Measurements from ENCODE around the gene ITGBL1. TPM values are rescaled to one million over a fixed set of nuclear protein-coding genes. Genes with fewer than 3 reads are reported as not detected.
A peak's percentile ranks its signal among the peaks of the same experiment; 100 is the strongest.

Gene ITGBL1
- total and polyA plus RNA-seq, 2 donors (not counting 3 experiments of a cell fraction or from before 2014, with no cell fraction given): 4.6 to 8.8 TPM

DNA sequence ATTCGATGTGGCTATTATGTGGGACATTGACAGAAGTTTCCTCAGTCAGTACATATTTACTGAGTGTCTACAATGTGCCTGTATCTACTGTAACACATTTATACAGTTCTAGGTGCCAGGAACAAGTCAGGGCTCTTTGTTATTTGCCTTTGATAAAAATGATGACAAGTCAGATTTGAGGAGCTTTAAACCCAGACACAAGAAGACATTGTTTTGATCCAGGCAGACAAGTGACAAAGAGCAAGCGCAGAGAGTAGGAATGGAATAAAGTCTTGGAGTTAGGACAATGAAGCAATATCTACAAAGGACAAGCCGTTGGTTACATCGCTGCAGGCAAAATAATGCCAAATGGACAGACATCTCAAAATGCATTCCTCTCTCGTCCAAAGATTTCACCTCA, 70.1 kb downstream of the ITGBL1 start:
- Histone ChIP-seq H2AFZ (ENCODE audit: low read depth, low read length) (no peak overlapping the region), H3K4me2 (ENCODE audit: insufficient read depth, low read length) (no peak overlapping the region), H3K27ac (ENCODE audit: insufficient read depth, low read depth, low read length) (no peak overlapping the region), H3K36me3 (ENCODE audit: control insufficient read depth in 2 of 2, extremely low read depth in 1 of 2, insufficient read depth in 2 of 2, low read length in 2 of 2) (no peaks in the 10 kb centered on the region), H3K9ac (replicated peaks; ENCODE audit: extremely low read depth, insufficient read depth, low read length) (no peak overlapping the region), H3K9me1 (replicated peaks; ENCODE audit: control insufficient read depth, extremely low read depth, insufficient read depth, low read length) (no peaks in the 10 kb centered on the region), H3K79me2 (ENCODE audit: control insufficient read depth, insufficient read depth, low read length) (no peaks in the 10 kb centered on the region), H3K9me3 (replicated peaks; ENCODE audit: control insufficient read depth, insufficient read depth, low read length) (no peaks in the 10 kb centered on the region), H3K4me3 (replicated peaks in 1 of 3; ENCODE audit: insufficient read depth in 1 of 3, low read depth in 1 of 3, low read length in 3 of 3) (no peak overlapping the region), H4K20me1 (replicated peaks; ENCODE audit: control insufficient read depth, extremely low read depth, insufficient read depth, low read length) (no peaks in the 10 kb centered on the region), H3K27me3 (ENCODE audit: control insufficient read depth in 2 of 2, insufficient read depth in 2 of 2, low read length in 2 of 2) (no peaks in the 10 kb centered on the region), H3K4me1 (ENCODE audit: control insufficient read depth, extremely low read depth, insufficient read depth, low read length) (peaks cover 29% of the 10 kb centered on the region)
- dilution Hi-C loops (cut with MboI; ENCODE audit: extremely low pct_ligation_motif_present, low sequenced_read_pairs) (loop anchor here (25.0 kb wide), 1 partner anchor 240 kb away; no protein-coding TSS in a partner anchor), intact Hi-C loops (cut with micrococcal nuclease) (loop anchor here (2.0 to 5.0 kb wide), 2 partner anchors 100 to 138 kb away; no protein-coding TSS in a partner anchor)
- ChIA-PET CTCF (interaction anchor here (1.0 to 1.5 kb wide), 3 partner anchors 8 to 377 kb away, joined by 4 to 8 read pairs (median 6); no protein-coding TSS in a partner anchor), POLR2A (no interaction called here)
- BruUV-seq (replicated peaks): no TSS peak
- FAIRE-seq (no peak), DNase-seq (ENCODE audit: low read depth, low spot score) (no peak)
- TF ChIP-seq, protein P1, sequence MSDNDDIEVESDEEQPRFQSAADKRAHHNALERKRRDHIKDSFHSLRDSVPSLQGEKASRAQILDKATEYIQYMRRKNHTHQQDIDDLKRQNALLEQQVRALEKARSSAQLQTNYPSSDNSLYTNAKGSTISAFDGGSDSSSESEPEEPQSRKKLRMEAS (IDR thresholded peaks at IDR 0.05; ENCODE audit: insufficient read depth, insufficient read length): no peak
- no peak for TF ChIP-seq FOS (IDR thresholded peaks at IDR 0.05; ENCODE audit: borderline replicate concordance, insufficient read depth, low read length)
- TF ChIP-seq MYC (IDR thresholded peaks at IDR 0.05; ENCODE audit: low read depth, low read length): no peak

DNA sequence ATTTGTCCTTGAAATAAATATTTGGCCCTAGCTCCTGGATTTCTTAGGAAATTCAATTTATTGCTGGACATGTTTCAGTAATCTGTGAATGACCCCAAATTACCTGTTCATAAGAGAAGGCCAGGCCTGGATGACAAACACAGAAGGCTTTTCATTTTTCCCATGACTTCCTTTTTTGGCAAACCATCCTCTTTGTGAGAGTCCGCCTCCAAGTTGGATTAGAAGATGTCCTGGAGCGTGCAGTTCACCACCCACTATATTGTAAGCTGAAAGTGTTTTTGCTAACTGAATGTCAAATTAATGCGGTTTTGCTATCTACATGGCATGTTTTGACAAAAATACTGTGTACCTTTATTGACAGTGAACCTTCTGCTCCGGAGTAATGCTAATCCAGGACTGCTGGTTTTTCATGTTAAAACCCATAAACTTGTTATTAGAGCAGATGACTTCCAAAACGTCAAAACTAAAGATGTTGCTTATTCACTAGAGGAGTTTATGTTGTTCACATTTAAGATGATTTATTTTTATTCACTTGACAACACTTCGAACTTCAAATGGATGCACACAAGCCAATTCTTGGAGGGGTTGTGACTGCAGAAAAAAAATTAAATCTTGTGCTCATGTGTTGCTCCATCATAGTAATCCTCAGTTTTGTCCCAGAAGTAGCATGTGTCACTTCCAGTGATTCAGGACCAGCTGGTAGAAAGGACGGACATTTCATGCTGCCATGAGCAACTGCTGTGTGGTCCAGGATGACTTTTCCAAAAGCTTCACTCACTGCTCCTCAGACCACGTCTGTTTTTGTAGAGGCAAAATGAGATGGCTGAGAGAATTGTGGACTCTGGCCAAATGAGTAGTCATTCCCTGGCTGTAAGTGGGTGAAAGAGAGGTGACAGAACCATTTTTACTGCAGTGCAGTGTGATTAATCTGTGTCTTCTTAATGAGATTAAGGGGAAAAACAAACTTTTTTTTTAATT, 71.0 kb downstream of the ITGBL1 start:
- Histone ChIP-seq H3K27ac (ENCODE audit: insufficient read depth, low read depth, low read length) (no peak overlapping the region), H3K4me3 (replicated peaks in 1 of 3; ENCODE audit: insufficient read depth in 1 of 3, low read depth in 1 of 3, low read length in 3 of 3) (no peak overlapping the region), H3K27me3 (ENCODE audit: control insufficient read depth in 2 of 2, insufficient read depth in 2 of 2, low read length in 2 of 2) (no peaks in the 10 kb centered on the region), H2AFZ (ENCODE audit: low read depth, low read length) (peak overlapping the region; percentile 6), H3K9me3 (replicated peaks; ENCODE audit: control insufficient read depth, insufficient read depth, low read length) (no peaks in the 10 kb centered on the region), H3K4me1 (ENCODE audit: control insufficient read depth, extremely low read depth, insufficient read depth, low read length) (peaks cover 29% of the 10 kb centered on the region), H3K79me2 (ENCODE audit: control insufficient read depth, insufficient read depth, low read length) (no peaks in the 10 kb centered on the region), H3K36me3 (ENCODE audit: control insufficient read depth in 2 of 2, extremely low read depth in 1 of 2, insufficient read depth in 2 of 2, low read length in 2 of 2) (no peaks in the 10 kb centered on the region), H4K20me1 (replicated peaks; ENCODE audit: control insufficient read depth, extremely low read depth, insufficient read depth, low read length) (no peaks in the 10 kb centered on the region), H3K9me1 (replicated peaks; ENCODE audit: control insufficient read depth, extremely low read depth, insufficient read depth, low read length) (no peaks in the 10 kb centered on the region), H3K9ac (replicated peaks; ENCODE audit: extremely low read depth, insufficient read depth, low read length) (no peak overlapping the region), H3K4me2 (ENCODE audit: insufficient read depth, low read length) (no peak overlapping the region)
- BruUV-seq (replicated peaks): no TSS peak
- CTCF ChIA-PET: interaction anchor here (0.7 to 1.5 kb wide), 4 partner anchors 9 to 378 kb away, joined by 3 to 8 read pairs (median 5); no protein-coding TSS in a partner anchor
- FAIRE-seq: peak; percentile 76
- peak; percentile 56 for TF ChIP-seq FOS (IDR thresholded peaks at IDR 0.05; ENCODE audit: borderline replicate concordance, insufficient read depth, low read length)
- no peak for TF ChIP-seq GATA2 (IDR thresholded peaks at IDR 0.05; ENCODE audit: insufficient read depth, insufficient read length, low read depth, low read length)
- TF ChIP-seq JUN (IDR thresholded peaks at IDR 0.05; ENCODE audit: borderline replicate concordance, insufficient read depth, insufficient read length, low read depth): peak; percentile 1
- intact Hi-C loops (cut with micrococcal nuclease) (loop anchor here (2.0 to 5.0 kb wide), 2 partner anchors 99 to 137 kb away; no protein-coding TSS in a partner anchor), dilution Hi-C loops (cut with MboI; ENCODE audit: extremely low pct_ligation_motif_present, low sequenced_read_pairs) (loop anchor here (25.0 kb wide), 1 partner anchor 239 kb away; no protein-coding TSS in a partner anchor)
- DNase-seq (ENCODE audit: low read depth, low spot score): peak; percentile 59
- POLR2A ChIA-PET: no interaction called here

Measured in endothelial cell of umbilical vein (primary cell).